ENCODE measurements around the gene PALM.

PALM gene

DNA sequence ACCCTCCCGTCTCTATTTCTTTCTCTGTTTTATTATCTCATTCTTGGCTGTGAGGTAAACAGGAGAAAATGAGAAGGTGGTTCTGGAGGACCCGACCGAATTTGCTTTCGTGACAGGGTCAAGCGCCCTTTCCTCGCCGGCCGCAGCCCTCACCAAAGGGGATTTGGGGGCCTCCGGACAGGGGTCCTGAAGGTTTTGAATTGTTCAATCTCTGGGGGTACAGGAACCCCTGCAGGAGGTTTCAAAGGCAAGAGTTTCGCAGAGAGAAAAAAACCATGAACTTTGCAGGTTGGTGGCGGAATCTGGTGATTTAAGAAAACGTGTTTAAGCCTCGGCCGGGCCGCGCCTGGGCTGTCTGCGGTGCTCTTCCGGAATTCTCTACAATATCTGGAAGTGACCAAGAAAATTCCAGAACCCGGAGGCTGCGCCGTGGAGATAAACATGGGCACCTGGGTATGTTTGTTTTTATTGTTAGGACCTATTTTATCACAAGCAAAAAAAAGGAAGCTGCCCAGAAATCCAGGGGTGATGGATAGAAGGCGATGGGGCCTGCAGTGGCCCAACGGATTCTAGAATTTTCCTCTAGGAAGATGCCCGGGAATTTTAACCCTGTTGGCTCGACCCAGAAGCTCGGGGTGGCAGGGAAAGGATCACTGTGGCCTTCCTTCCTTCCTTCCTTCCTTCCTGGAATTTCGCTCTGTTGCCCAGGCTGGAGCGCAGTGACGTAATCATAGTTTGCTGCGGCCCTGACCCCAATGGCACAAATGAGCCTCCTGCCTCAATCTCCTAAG, 74.3 kb downstream of the PALM start:
- no peak for FAIRE-seq

DNA sequence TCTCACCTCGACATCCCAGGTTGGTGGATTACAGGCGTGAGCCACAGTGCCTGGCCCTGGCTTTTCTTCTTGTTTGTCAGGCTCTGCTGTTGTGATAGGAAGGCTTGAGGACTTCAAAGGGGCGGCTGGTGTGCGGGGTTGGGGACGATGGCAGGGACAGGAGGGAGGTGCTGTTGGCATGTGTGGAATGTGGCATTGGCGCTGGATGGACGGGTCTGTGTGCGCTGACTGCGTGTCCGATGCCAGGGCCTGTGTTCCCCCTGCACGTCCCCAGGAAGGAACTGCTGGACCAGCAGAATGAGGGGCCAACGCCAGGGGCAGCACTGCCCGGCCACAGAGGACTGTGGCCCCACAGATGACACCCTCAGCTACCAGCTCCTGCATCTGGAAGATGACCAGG, 75.8 kb downstream of the PALM start:
- FAIRE-seq, result no peak

DNA sequence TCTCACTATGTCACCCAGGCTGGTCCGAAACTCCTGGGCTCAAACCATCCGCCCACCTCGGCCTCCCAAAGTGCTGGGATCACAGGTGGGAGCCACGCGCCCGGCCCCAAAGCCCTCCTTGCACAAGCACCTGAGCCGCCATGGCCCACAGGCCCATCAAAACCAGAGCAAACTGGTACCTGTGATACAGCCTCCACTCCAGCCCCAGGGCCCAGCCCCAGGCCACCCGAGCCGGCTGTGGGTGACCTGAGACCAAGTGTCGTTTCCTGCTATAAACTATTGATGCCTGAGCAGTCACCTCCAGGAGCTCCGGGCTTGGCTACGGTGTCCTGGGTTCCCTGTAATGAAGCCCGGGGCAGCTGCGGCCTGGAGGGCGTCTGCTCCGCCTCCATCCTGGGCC, 78.8 kb downstream of the PALM start:
- no peak for FAIRE-seq

DNA sequence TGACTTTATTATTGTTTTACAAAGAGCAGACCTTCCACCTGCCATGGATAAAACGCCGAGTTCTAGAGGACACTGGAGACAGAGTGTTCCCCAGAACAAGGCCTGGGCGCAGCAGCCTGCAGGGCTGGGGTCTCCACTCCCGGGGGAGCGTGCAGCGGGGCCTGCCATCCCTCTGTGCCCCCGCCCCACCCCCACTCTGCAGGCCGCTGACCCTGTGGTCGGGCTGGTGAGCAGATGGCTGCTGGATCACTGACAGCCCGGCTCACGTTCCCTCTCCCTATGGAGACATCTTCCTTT, 79.9 kb downstream of the PALM start:
- FAIRE-seq, result no peak

DNA sequence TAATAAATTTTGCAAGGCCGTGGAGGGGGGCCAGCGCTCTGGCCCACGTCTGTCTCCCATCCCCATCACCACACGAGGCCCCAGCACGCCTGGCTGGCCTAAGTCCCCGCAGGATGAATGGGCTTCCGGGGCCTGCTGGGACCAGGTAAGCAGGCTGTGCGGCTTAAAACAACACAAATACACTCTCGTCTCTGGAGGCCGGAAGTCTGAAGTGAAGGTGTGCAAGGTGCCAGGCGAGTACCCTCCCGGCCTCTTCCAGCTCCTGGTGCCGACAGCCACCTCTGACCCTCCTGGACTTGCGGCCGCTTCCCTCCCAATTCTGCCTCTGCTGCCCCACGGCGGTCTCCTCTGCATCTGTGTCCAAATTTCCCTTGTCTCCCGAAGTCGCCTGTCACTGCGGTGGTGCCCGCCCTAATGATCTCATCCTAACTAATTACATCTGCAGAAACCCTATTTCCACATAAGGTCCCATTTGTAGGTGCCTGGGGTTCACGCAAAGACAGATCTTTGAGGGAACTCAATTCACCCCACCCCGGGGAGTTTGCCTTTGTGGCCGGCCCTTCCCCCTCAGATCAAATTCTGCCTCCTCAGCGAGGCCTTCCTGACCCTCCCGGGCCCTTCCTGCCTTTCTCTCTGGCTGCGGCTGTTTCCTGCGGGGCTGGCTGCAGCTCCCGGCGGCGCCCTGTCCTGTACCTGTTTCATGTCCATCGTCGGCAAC, 80.4 kb downstream of the PALM start:
- FAIRE-seq, result no peak

DNA sequence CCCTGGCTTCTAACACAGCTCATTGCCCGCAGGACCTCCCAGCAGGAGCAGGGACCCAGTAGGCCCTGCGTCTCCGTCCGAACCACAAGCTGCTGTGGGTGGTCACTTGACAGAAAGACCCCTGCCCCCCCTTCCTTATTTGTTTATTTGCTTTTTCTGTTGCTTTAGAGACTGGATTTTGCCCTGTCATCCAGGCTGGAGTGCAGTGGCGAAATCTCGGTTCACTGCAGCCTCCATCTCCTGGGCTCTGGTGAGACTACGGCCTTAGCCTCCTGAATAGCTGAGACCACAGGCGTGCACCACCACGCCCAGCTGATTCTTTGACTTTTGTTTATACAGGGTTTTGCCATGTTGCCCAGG, 80.9 kb downstream of the PALM start:
- FAIRE-seq, result no peak

DNA sequence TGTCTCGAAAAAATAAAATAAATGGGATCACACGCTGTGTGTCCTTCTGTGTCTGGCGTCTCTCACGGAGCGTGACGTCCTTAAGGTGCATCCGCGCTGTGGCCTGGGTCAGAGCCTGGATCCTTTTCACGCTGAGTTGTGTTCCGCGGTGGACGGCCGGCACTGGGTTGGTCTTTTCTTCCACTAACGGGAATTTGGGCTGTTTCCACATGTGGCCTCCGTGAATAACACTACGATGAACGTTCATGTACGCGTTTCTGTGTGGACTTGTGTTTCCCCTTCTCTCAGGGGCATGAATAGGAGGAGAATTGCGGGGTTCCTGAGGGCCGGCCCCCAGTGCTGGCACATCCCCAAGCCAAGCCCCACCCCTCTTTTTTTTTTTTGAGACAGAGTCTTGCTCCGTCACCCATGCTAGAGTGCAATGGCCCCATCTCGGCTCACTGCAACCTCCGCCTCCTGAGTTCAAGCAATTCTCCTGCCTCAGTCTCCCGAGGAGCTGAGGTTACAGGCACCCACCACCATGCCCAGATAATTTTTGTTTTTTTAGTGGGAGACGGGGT, 82.4 kb downstream of the PALM start:
- FAIRE-seq, result no peak

DNA sequence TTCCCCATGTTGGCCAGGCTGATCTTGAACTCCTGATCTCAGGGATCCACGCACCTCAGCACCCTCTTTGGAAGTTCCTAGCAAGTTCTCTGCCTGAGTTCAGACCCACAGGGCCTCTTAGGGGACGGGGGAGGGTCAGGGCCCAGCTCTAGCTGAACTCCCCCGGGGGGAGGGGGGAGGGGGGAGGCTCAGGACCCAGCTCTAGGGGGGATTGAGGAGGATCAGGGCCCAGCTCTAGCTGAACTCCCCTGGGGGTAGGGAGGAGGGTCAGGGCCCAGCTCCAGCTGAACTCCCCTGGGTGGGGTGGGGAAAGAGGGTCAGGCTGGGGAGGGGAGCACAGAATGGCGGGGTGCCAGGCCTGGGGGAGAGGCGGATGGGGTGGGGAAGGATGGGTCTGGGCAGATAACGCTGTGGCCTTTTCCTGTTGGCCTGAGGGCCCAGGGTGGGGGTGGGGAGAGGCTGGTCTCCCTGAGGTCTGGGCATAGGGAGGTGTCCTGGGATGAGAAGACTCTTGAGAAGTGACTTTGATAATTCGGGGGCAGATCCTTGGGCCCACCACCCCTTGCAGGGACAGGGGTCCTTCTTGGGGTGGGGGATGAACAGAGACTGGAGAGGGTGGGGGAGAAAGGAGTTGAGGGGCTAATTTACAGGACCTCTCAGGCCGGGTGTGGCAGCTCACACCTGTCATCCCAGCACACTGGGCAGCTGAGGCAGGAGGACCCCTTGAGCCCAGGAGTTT, 83.0 kb downstream of the PALM start:
- no peak for FAIRE-seq

DNA sequence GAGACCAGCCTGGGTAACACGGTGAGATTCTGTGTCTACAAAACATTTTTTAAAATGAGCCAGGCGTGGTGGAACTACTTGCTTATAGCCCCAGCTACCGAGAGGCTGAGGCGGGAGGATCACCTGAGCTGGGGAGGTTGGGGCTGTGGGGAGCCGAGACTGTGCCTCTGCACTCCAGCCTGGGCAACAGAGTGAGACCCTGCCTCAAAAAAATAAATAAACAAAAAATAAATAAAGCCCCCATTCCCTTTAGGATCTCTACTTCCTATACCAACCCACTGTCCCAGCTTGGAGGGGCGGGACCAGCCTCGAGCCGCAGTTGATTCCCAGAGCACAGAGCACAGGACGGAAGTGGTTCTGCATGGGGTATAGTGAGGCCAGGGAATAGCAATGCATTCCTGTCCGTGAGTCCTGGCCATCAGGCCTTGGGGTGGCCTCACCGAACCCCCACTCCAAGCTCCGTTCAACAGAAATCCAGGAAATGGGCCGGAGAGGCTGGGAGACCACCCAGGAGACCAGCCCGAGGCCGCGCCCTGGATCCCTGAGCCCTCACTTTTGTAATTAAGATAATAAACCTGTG, 83.7 kb downstream of the PALM start:
- no peak for FAIRE-seq

DNA sequence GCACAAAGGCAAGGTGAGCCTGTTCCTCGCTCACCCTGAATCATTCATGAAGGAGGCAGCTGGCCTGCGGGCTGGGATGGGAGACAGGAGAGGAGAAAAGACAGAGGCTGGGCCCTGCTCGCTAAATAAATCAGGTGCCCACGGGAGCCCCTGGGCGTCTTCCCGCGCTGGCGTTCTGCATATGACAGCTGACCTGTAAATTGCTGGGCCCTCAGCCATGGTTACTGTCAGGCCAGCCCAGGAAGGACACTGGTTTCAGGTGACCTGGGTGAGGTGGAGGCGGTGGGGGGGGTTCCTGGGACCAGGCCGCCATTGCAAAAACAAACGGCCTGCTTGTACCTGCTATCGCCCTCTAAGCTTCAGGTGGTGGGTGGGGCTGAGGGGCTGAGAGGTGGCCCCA, 85.1 kb downstream of the PALM start:
- no peak for FAIRE-seq

DNA sequence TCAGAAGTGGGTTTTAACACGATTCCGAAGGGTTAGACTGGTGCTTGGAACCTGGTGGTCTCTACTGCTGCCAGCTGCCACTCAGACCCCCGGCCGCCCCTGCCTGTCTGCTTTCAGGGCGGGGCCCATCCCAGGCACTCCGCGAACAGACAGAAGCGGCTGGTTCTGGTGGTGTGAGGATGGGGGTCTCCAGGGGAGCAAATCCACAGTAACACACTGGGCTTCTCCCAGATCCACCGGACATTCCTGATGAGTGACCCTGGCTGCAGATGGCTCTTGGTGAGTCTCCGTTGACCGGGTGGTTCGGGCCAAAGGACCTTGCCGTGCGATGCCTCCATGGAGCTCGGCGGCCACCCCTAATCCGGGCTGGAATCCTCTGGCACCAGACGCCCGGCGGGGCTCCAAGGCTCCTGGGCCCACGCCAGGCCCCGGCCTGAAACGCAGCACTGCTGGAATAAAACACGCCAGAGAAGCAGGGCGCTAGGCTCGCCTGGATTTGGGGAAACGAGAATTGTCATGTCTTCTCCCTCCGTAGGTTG, 86.4 kb downstream of the PALM start:
- no peak for FAIRE-seq

DNA sequence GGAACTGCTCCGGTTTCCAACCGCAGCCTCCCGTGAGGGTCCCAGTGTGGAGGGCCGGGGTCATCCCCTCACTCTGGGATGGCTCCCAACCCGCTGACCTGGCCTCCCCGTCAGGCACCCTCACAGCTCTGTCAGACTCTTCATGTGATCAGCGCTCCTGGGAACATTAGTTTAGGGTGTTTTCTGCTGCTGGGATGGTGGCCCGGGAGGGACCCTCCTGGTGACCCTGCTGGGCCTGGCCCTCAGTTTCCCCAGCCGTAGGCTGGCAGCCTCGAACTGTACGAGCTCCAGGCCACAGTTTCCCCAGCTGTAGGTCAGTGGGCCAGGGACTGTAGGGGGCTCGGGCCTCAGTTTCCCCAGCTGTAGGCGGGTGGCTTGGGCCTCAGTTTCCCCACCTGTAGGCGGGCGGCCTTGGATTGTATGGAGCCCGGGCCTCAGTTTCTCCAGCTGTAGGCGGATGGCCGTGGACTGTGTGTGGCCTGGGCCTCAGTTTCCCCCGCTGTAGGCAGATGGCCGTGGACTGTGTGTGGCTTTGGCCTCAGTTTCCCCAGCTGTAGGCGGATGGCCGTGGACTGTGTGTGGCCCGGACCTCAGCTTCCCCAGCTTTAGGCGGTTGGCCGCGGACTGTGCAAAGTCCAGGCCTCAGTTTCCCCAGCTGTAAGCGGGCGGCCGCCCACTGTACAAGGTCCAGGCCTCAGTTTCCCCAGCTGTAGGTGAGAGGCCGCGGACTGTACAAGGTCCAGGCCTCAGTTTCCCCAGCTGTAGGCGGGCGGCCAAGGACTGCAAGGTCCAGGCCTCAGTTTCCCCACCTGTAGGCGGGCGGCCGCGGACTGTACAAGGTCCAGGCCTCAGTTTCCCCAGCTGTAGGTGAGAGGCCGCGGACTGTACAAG, 87.2 kb downstream of the PALM start:
- FAIRE-seq, result no peak

DNA sequence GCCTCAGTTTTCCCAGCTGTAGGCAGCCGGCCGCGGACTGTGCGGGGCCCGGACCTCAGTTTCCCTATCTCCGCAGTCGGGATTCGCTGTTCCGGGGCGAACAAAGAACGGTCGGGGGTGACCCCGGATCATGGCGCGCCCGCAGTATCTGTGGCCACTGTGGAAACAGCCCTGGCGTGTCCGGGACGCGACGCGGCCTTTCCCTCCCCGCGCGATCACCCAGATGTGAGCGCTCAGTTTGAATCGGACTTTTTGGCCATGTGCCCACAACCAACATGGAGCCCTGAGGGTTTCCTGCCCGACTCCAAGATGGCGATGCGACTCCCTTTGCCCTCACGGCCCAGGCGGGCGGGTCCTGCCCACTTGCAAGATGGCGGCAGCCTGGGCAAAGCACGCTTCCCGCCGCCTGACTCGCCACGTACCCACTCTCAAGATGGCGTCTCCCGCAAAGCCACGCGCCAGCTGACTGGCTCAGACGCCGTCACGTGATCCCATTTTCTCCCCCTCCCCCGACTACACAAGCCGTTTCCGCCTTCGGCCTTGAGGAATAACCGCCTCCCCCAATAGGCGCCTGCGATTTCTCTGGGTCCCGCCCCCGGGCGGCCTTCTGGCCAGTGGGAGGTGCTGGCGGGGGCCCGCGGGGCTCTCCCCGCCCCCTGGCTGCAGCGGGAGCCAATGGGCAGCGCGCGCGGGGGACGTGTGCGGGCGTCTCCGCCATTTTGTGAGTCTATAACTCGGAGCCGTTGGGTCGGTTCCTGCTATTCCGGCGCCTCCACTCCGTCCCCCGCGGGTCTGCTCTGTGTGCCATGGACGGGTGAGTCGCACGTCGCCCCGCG, 88.2 kb downstream of the PALM start, which contains the start of gene PTBP1:
PTBP1 (plus strand) TSS at position 761 of the 836 bp plus-strand sequence; CDS start at position 807, 46 bp downstream.
- peak; percentile 96 for FAIRE-seq
